ENCODE data around the gene SLC25A24. TPM values are rescaled to one million over a fixed set of nuclear protein-coding genes. Genes with fewer than 3 reads are reported as not detected.
"Not testable (repeated sequence)": the region's sequence is repeated elsewhere in the genome, so short reads cannot be mapped to it uniquely, and the experiment has no call there.

The SLC25A24 gene
- total RNA-seq, 4 donors from 2014 or later, result 28.9 to 64.2 (median 37.1) TPM

GRCh38 chr1:108188801-108189200 is 11.3 kb downstream of the SLC25A24 start:
- no peak for DNase-seq
- Histone ChIP-seq H3K9me3 (no peaks in the 10 kb centered on the region), H3K27ac (no peak overlapping the region), H3K36me3 (peaks cover 0 to 3% of the 10 kb centered on the region in 2 donors), H3K4me3 (no peak overlapping the region), H3K27me3 (no peaks in the 10 kb centered on the region), H3K4me1 (no peaks in the 10 kb centered on the region)
- intact Hi-C loops (cut with DNase I; ENCODE audit: low total_unique reads), result no loop called here
- TF ChIP-seq CTCF (IDR thresholded peaks at IDR 0.05), result no peak
- TF ChIP-seq POLR2A (IDR thresholded peaks at IDR 0.05), result no peak

DNA sequence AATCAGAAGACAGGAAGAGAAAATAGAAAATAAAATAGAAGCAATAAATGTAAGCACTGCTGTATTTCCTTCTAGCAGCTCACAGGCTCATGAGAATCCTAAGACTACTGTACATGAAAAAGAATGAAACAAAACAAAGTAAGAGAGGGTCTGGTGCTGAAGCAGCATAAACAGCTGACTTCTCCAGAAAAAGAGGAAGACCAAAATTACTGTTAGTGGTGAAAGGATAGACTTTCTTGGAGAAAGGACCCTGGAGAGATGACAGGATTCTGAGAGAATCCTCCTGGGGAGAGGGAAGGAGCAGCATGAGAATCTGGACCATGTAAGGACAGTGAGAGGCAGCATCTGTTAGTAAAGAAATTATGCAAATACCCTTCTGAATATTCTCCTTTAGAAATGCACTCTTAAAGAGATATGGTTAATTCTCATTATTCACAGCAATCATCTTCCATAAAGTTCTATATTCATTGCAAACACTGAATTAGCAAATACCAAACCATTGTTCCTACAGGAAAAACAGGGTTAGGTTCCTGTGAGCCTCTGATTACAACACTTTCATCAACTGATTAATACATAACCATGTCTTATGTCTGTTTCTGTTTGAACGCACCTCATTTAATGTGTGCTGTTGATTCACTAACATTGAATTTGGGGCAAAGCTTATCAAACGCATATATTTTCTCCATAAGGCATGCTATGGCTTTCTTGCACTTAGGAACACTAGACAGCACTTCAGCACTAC is 17.0 kb downstream of the SLC25A24 start:
- Histone ChIP-seq H3K9me3 (no peaks in the 10 kb centered on the region), H3K4me3 (no peak overlapping the region), H3K27me3 (no peaks in the 10 kb centered on the region), H3K36me3 (peaks cover 0 to 3% of the 10 kb centered on the region in 2 donors), H3K27ac (no peak overlapping the region), H3K4me1 (no peaks in the 10 kb centered on the region)
- intact Hi-C loops (cut with DNase I; ENCODE audit: low total_unique reads), result no loop called here
- TF ChIP-seq POLR2A (IDR thresholded peaks at IDR 0.05) (no peak), CTCF (IDR thresholded peaks at IDR 0.05) (no peak)
- DNase-seq, result no peak

DNA sequence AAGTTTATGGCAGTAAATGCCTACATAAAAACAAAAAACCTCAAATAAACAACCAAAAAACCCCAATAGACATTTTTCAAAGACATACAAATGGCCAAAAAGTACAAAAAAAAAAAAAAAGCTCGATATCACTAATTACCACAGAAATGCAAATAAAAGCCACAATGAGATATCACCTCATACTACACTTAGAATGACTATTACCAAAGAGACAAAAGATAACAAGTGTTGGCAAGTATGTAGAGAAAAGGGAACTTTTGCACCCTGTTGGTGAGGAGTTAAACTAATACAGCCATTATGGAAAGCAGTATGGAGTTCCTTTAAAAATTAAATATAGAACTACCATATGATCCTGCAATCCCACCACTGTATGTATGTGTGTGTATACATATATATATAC is 21.1 kb downstream of the SLC25A24 start:
- DNase-seq, result no peak
- H3K36me3 ChIP-seq, result no peaks in the 10 kb centered on the region
- H3K9me3 ChIP-seq, result no peaks in the 10 kb centered on the region
- no peak overlapping the region for H3K4me3 ChIP-seq
- H3K27ac ChIP-seq, result no peak overlapping the region
- TF ChIP-seq POLR2A (IDR thresholded peaks at IDR 0.05) (no peak), CTCF (IDR thresholded peaks at IDR 0.05) (no peak)
- intact Hi-C loops (cut with DNase I; ENCODE audit: low total_unique reads), result no loop called here
- no peaks in the 10 kb centered on the region for H3K4me1 ChIP-seq
- H3K27me3 ChIP-seq, result no peaks in the 10 kb centered on the region

DNA sequence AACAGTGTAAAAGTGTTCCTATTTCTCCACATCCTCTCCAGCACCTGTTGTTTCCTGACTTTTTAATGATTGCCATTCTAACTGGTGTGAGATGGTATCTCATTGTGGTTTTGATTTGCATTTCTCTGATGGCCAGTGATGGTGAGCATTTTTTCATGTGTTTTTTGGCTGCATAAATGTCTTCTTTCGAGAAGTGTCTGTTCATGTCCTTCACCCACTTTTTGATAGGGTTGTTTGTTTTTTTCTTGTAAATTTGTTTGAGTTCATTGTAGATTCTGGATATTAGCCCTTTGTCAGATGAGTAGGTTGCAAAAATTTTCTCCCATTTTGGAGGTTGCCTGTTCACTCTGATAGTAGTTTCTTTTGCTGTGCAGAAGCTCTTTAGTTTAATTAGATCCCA is 37.7 kb downstream of the SLC25A24 start:
- H3K4me3 ChIP-seq; H3K4me1 ChIP-seq; H3K27ac ChIP-seq; H3K27me3 ChIP-seq; H3K36me3 ChIP-seq; intact Hi-C loops (cut with DNase I; ENCODE audit: low total_unique reads); H3K9me3 ChIP-seq; DNase-seq: not testable (repeated sequence)

DNA sequence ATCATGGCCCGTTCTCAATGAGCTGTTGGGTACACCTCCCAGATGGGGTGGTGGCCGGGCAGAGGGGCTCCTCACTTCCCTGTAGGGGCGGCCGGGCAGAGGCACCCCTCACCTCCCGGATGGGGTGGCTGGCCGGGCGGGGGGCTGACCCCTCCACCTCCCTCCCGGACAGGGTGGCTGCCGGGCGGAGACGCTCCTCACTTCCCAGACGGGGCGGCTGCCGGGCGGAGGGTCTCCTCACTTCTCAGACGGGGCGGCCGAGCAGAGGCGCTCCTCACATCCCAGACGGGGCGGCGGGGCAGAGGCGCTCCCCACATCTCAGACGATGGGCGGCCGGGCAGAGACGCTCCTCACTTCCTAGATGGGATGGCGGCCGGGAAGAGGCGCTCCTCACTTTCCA is 40.2 kb downstream of the SLC25A24 start:
- H3K9me3 ChIP-seq; H3K27me3 ChIP-seq; DNase-seq; H3K27ac ChIP-seq; H3K4me1 ChIP-seq; intact Hi-C loops (cut with DNase I; ENCODE audit: low total_unique reads); H3K4me3 ChIP-seq; H3K36me3 ChIP-seq: not testable (repeated sequence)

GRCh38 chr1:108158893-108159453 is 41.2 kb downstream of the SLC25A24 start:
- Histone ChIP-seq H3K27me3 (no peaks in the 10 kb centered on the region), H3K9me3 (no peaks in the 10 kb centered on the region)
- intact Hi-C loops (cut with DNase I; ENCODE audit: low total_unique reads), result no loop called here

More at GRCh38 chr1:108158893-108159453, 41.2 kb downstream of the SLC25A24 start:
- no peak overlapping the region for H3K4me3 ChIP-seq
- TF ChIP-seq CTCF (IDR thresholded peaks at IDR 0.05) (no peak), POLR2A (IDR thresholded peaks at IDR 0.05) (no peak)
- no peak overlapping the region for H3K27ac ChIP-seq
- H3K4me1 ChIP-seq, result no peaks in the 10 kb centered on the region
- no peaks in the 10 kb centered on the region for H3K36me3 ChIP-seq
- no peak for DNase-seq

Data from uterus (tissue), 4 donors.